G401.6 (cell line): ENCODE data around the gene TRIM26.
"Not testable (repeated sequence)": the region's sequence is repeated elsewhere in the genome, so short reads cannot be mapped to it uniquely, and the experiment has no call there.

Experiments
- FAIRE-seq: peaks from 2 replicates; lab custom pipeline; 2012; peaks lifted over from hg19 to GRCh38; lab: Jason Lieb, UNC

TRIM26 gene

GRCh38 chr6:30169658-30170614 lies 43.3 kb downstream of the TRIM26 start:
- peak; percentile 89 for FAIRE-seq

GRCh38 chr6:30168741-30169140 lies 44.5 kb downstream of the TRIM26 start:
- FAIRE-seq: no peak

GRCh38 chr6:30167101-30167500 lies 46.1 kb downstream of the TRIM26 start:
- no peak for FAIRE-seq

- not testable (repeated sequence) for FAIRE-seq
Measured at GRCh38 chr6:30165238-30165637, 48.0 kb downstream of the TRIM26 start.

GRCh38 chr6:30164714-30165113 lies 48.5 kb downstream of the TRIM26 start:
- no peak for FAIRE-seq

GRCh38 chr6:30163918-30164654 lies 49.1 kb downstream of the TRIM26 start:
- FAIRE-seq: no peak

GRCh38 chr6:30163090-30163917 lies 49.9 kb downstream of the TRIM26 start, which contains the start of gene TRIM15:
TRIM15 (plus strand) TSS chr6:30163546; CDS start chr6:30163685, 139 bp downstream.
- FAIRE-seq: no peak

GRCh38 chr6:30162265-30163089 lies 50.7 kb downstream of the TRIM26 start:
- no peak for FAIRE-seq

- no peak for FAIRE-seq
Measured at GRCh38 chr6:30160785-30161531, 52.2 kb downstream of the TRIM26 start, which contains the start of gene TRIM10. TRIM10 (minus strand) TSS chr6:30161211; CDS start chr6:30160858, 353 bp downstream.

GRCh38 chr6:30160008-30160784 lies 53.0 kb downstream of the TRIM26 start:
- FAIRE-seq: no peak

GRCh38 chr6:30158475-30159040 lies 54.6 kb downstream of the TRIM26 start:
- no peak for FAIRE-seq

- no peak for FAIRE-seq
Measured at GRCh38 chr6:30157999-30158398, 55.2 kb downstream of the TRIM26 start.

- no peak for FAIRE-seq
Measured at GRCh38 chr6:30157581-30157980, 55.6 kb downstream of the TRIM26 start.

GRCh38 chr6:30156774-30157173 lies 56.4 kb downstream of the TRIM26 start:
- FAIRE-seq: no peak

- FAIRE-seq: no peak
Measured at GRCh38 chr6:30156262-30156599, 57.0 kb downstream of the TRIM26 start.

GRCh38 chr6:30155520-30156261 lies 57.5 kb downstream of the TRIM26 start:
- FAIRE-seq: no peak

- FAIRE-seq: no peak
Measured at GRCh38 chr6:30154709-30155519, 58.3 kb downstream of the TRIM26 start.

GRCh38 chr6:30154061-30154460 lies 59.1 kb downstream of the TRIM26 start:
- no peak for FAIRE-seq
